GM23338 (cell line): Measurements from ENCODE around the gene TTC17. TPM values are rescaled to one million over a fixed set of nuclear protein-coding genes. Genes with fewer than 3 reads are reported as not detected.

Experiments
- ATAC-seq: fragments of 200-7000 bp; cut with Tn5 transposase; 3 replicates; pipeline ENCODE4 v1.9.1; 2020
- DNase-seq: peaks from one replicate; pipeline ENCODE4 v3.0.0-alpha.2; 2015; ENCODE audit warnings: low spot score
- H2AFZ ChIP-seq: fragments of 200-600 bp; sonication (generic); 2 replicates; pipeline ENCODE4 v1.8.0; 2016; ENCODE audit warnings: antibody characterized with exemption, mild to moderate bottlenecking, moderate library complexity
- H3F3A ChIP-seq: fragments of 200-600 bp; sonication (generic); replicated peaks from 2 replicates; pipeline ENCODE4 v1.8.0; 2017; ENCODE audit warnings: antibody characterized with exemption, mixed run types, low read depth
- H3K27ac ChIP-seq: fragments of 200-600 bp; sonication (generic); 2 replicates; pipeline ENCODE4 v1.6.1; 2016; ENCODE audit warnings: low read depth
- H3K27me3 ChIP-seq: fragments of 200-600 bp; sonication (generic); 2 replicates; pipeline ENCODE4 v1.8.0; 2016; ENCODE audit warnings: mild to moderate bottlenecking, mixed run types, moderate library complexity; ENCODE audit not compliant: insufficient read depth
- H3K36me3 ChIP-seq: fragments of 200-600 bp; sonication (generic); 2 replicates; pipeline ENCODE4 v1.8.0; 2016; ENCODE audit warnings: mild to moderate bottlenecking; ENCODE audit not compliant: insufficient read depth
- H3K4me1 ChIP-seq: fragments of 200-600 bp; sonication (generic); 2 replicates; pipeline ENCODE4 v1.8.0; 2016; ENCODE audit warnings: mild to moderate bottlenecking, moderate library complexity; ENCODE audit not compliant: insufficient read depth
- H3K4me2 ChIP-seq: fragments of 200-600 bp; sonication (generic); 2 replicates; pipeline ENCODE4 v1.7.1; 2017; ENCODE audit warnings: mixed run types
- H3K4me3 ChIP-seq: fragments of 200-600 bp; sonication (generic); 2 replicates; pipeline ENCODE4 v1.6.1; 2016; ENCODE audit warnings: mixed run types
- H3K79me2 ChIP-seq: fragments of 200-600 bp; sonication (generic); replicated peaks from 2 replicates; pipeline ENCODE4 v1.8.0; 2017; ENCODE audit warnings: mild to moderate bottlenecking; ENCODE audit not compliant: insufficient read depth
- H3K9me2 ChIP-seq: fragments of 200-600 bp; sonication (generic); 2 replicates; pipeline ENCODE4 v1.8.0; 2017; ENCODE audit not compliant: insufficient read depth
- H4K20me1 ChIP-seq: fragments of 200-600 bp; sonication (generic); replicated peaks from 2 replicates; pipeline ENCODE4 v1.8.0; 2017; ENCODE audit warnings: mild to moderate bottlenecking; ENCODE audit not compliant: insufficient read depth
- H3K27ac Mint-ChIP-seq: 2 replicates; pipeline ENCODE4 v1.8.0; 2020; ENCODE audit warnings: inconsistent platforms, mild to moderate bottlenecking, moderate library complexity, mixed read lengths
- H3K27me3 Mint-ChIP-seq: 3 replicates; pipeline ENCODE4 v1.8.0; 2022; ENCODE audit warnings: low read depth, mild to moderate bottlenecking, moderate library complexity, mixed read lengths, inconsistent platforms; ENCODE audit not compliant: insufficient read depth, poor library complexity
- H3K36me3 Mint-ChIP-seq: 3 replicates; pipeline ENCODE4 v1.8.0; 2021; ENCODE audit warnings: low read depth, mild to moderate bottlenecking, inconsistent platforms, moderate library complexity, mixed read lengths
- H3K4me1 Mint-ChIP-seq: 3 replicates; pipeline ENCODE4 v1.8.0; 2020; ENCODE audit warnings: mild to moderate bottlenecking, inconsistent platforms, mixed read lengths
- H3K4me3 Mint-ChIP-seq: 3 replicates; pipeline ENCODE4 v1.8.0; 2021; ENCODE audit warnings: moderate library complexity, mild to moderate bottlenecking, inconsistent platforms, mixed read lengths
- H3K9me3 Mint-ChIP-seq: 3 replicates; pipeline ENCODE4 v1.8.0; 2020; ENCODE audit warnings: moderate library complexity, mild to moderate bottlenecking, inconsistent platforms, mixed read lengths
- CREB1 ChIP-seq: fragments of 250-450 bp; sonication (Bioruptor Pico); IDR thresholded peaks from 2 replicates; pipeline ENCODE4 v1.5.0; 2020; ENCODE audit warnings: low read depth, mild to moderate bottlenecking, moderate library complexity
- EZH2 ChIP-seq: fragments of 200-600 bp; sonication (generic); IDR thresholded peaks from one replicate; pipeline ENCODE4 v1.8.0; 2017; ENCODE audit warnings: antibody characterized with exemption, mild to moderate bottlenecking, low read depth; ENCODE audit not compliant: unreplicated experiment
- EZH2phosphoT487 ChIP-seq: fragments of 200-600 bp; sonication (generic); IDR thresholded peaks from one replicate; pipeline ENCODE4 v1.8.1; 2018; ENCODE audit warnings: antibody characterized with exemption; ENCODE audit not compliant: unreplicated experiment
- JUNB ChIP-seq: IDR thresholded peaks from one replicate; pipeline ENCODE4 v1.6.1; 2016; ENCODE audit warnings: antibody characterized with exemption; ENCODE audit not compliant: unreplicated experiment
- NANOG ChIP-seq: IDR thresholded peaks from 2 replicates; pipeline ENCODE4 v1.6.1; 2016; ENCODE audit warnings: antibody characterized with exemption, borderline replicate concordance
- POLR2AphosphoS5 ChIP-seq: IDR thresholded peaks from 2 replicates; pipeline ENCODE4 v1.6.1; 2016; ENCODE audit warnings: antibody characterized with exemption, low read depth
- STAT1 ChIP-seq: IDR thresholded peaks from one replicate; pipeline ENCODE4 v1.6.1; 2016; ENCODE audit warnings: antibody characterized with exemption; ENCODE audit not compliant: unreplicated experiment
- ZNF114 ChIP-seq: fragments of 250-450 bp; sonication (Bioruptor Pico); IDR thresholded peaks from 2 replicates; pipeline ENCODE4 v1.5.0; 2020; ENCODE audit warnings: mild to moderate bottlenecking, moderate library complexity
- ZNF331 ChIP-seq: fragments of 250-450 bp; sonication (Bioruptor Pico); IDR thresholded peaks from 2 replicates; pipeline ENCODE4 v1.5.0; 2020; ENCODE audit warnings: low read depth, mild to moderate bottlenecking, moderate library complexity
- polyA plus RNA-seq: library from polyadenylated mRNA; unstranded; fragments of >200 nt; fragmentation: Nextera tagmentation; extraction: Ambion mirVana; gene quantifications from 2 replicates; pipeline ENCODE4 v1.2.1, GENCODE V29; 2016
- total RNA-seq: library from RNA; depleted of rRNA; stranded (reverse); fragments of >200 nt; shearing (Covaris generic); gene quantifications from 2 replicates; pipeline ENCODE4 v1.2.3, GENCODE V29; 2014
- TF ChIP-seq, protein P1 (sequence below): IDR thresholded peaks from 2 replicates; pipeline ENCODE4 v1.6.1; 2016; ENCODE audit warnings: antibody characterized with exemption
- TF ChIP-seq, protein P2 (sequence below), 2 experiments: fragments of 200-600 bp in 1 of 2; sonication (generic) in 1 of 2; conservative IDR thresholded peaks; 2 replicates each; pipeline versions ENCODE4 v1.5.1 to v1.6.1; 2016 to 2017; ENCODE audit warnings: antibody characterized with exemption in 2 of 2, low read depth in 2 of 2, mild to moderate bottlenecking in 2 of 2, moderate library complexity in 1 of 2
- TF ChIP-seq, protein P3 (sequence below): IDR thresholded peaks from one replicate; pipeline ENCODE4 v1.6.1; 2018; ENCODE audit warnings: antibody characterized with exemption; ENCODE audit not compliant: unreplicated experiment
- TF ChIP-seq, protein P4 (sequence below): fragments of 250-450 bp; sonication (Bioruptor Pico); IDR thresholded peaks from 2 replicates; pipeline ENCODE4 v1.5.0; 2020; ENCODE audit warnings: mild to moderate bottlenecking, moderate library complexity

TTC17 gene
- total and polyA plus RNA-seq, 2 experiments from 2014 or later = 59.3 to 87.9 TPM

DNA sequence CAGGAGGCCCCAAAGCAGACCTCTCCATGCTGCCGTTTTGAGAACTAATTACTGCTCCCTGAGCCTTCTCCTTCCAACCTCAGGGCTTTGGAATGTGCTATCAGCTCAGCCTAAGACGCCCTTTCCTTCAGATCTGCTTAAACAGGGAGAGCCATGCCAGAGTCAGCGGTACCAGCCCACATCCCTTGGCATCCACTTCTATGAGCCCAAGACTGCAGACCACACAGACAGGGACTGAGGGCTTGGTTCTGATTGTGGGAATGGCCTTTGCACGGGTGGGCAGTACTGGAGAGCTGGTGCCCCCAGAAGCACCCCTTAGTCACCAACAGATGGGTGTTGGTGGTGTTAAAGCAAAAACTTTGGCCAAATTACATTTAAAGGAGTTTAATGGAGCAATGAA lies 146.5 kb downstream of the TTC17 start:
- no peaks in the 10 kb centered on the region for H3K27me3 ChIP-seq
- H3K27ac Mint-ChIP-seq = no peak overlapping the region
- no peaks in the 10 kb centered on the region for H3K9me2 ChIP-seq
- no peaks in the 10 kb centered on the region for H3K79me2 ChIP-seq
- ATAC-seq (no peak), DNase-seq (no peak)
- no peak overlapping the region for H2AFZ ChIP-seq
- no peaks in the 10 kb centered on the region for H3K4me1 ChIP-seq
- H3K4me1 Mint-ChIP-seq = peaks cover 9% of the 10 kb centered on the region
- H3K9me3 Mint-ChIP-seq = peaks cover 6% of the 10 kb centered on the region; the same call in 1 of the 3 replicates
- H3K4me3 Mint-ChIP-seq = no peak overlapping the region
- H3K27ac ChIP-seq = no peak overlapping the region
- H3K36me3 Mint-ChIP-seq = no peaks in the 10 kb centered on the region
- TF ChIP-seq, protein P1, sequence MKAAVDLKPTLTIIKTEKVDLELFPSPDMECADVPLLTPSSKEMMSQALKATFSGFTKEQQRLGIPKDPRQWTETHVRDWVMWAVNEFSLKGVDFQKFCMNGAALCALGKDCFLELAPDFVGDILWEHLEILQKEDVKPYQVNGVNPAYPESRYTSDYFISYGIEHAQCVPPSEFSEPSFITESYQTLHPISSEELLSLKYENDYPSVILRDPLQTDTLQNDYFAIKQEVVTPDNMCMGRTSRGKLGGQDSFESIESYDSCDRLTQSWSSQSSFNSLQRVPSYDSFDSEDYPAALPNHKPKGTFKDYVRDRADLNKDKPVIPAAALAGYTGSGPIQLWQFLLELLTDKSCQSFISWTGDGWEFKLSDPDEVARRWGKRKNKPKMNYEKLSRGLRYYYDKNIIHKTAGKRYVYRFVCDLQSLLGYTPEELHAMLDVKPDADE = no peak
- TF ChIP-seq EZH2 (no peak), POLR2AphosphoS5 (no peak), EZH2phosphoT487 (no peak), ZNF331 (CRISPR knock-in tag) (no peak), NANOG (no peak), ZNF114 (CRISPR knock-in tag) (no peak), CREB1 (CRISPR knock-in tag) (no peak), JUNB (no peak), STAT1 (no peak)
- TF ChIP-seq, protein P2, sequence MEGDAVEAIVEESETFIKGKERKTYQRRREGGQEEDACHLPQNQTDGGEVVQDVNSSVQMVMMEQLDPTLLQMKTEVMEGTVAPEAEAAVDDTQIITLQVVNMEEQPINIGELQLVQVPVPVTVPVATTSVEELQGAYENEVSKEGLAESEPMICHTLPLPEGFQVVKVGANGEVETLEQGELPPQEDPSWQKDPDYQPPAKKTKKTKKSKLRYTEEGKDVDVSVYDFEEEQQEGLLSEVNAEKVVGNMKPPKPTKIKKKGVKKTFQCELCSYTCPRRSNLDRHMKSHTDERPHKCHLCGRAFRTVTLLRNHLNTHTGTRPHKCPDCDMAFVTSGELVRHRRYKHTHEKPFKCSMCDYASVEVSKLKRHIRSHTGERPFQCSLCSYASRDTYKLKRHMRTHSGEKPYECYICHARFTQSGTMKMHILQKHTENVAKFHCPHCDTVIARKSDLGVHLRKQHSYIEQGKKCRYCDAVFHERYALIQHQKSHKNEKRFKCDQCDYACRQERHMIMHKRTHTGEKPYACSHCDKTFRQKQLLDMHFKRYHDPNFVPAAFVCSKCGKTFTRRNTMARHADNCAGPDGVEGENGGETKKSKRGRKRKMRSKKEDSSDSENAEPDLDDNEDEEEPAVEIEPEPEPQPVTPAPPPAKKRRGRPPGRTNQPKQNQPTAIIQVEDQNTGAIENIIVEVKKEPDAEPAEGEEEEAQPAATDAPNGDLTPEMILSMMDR (conservative IDR thresholded peaks at IDR 0.05; ENCODE audit: low read depth in 2 of 2) = no peak
- TF ChIP-seq, protein P3, sequence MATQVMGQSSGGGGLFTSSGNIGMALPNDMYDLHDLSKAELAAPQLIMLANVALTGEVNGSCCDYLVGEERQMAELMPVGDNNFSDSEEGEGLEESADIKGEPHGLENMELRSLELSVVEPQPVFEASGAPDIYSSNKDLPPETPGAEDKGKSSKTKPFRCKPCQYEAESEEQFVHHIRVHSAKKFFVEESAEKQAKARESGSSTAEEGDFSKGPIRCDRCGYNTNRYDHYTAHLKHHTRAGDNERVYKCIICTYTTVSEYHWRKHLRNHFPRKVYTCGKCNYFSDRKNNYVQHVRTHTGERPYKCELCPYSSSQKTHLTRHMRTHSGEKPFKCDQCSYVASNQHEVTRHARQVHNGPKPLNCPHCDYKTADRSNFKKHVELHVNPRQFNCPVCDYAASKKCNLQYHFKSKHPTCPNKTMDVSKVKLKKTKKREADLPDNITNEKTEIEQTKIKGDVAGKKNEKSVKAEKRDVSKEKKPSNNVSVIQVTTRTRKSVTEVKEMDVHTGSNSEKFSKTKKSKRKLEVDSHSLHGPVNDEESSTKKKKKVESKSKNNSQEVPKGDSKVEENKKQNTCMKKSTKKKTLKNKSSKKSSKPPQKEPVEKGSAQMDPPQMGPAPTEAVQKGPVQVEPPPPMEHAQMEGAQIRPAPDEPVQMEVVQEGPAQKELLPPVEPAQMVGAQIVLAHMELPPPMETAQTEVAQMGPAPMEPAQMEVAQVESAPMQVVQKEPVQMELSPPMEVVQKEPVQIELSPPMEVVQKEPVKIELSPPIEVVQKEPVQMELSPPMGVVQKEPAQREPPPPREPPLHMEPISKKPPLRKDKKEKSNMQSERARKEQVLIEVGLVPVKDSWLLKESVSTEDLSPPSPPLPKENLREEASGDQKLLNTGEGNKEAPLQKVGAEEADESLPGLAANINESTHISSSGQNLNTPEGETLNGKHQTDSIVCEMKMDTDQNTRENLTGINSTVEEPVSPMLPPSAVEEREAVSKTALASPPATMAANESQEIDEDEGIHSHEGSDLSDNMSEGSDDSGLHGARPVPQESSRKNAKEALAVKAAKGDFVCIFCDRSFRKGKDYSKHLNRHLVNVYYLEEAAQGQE = no peak
- TF ChIP-seq, protein P4, sequence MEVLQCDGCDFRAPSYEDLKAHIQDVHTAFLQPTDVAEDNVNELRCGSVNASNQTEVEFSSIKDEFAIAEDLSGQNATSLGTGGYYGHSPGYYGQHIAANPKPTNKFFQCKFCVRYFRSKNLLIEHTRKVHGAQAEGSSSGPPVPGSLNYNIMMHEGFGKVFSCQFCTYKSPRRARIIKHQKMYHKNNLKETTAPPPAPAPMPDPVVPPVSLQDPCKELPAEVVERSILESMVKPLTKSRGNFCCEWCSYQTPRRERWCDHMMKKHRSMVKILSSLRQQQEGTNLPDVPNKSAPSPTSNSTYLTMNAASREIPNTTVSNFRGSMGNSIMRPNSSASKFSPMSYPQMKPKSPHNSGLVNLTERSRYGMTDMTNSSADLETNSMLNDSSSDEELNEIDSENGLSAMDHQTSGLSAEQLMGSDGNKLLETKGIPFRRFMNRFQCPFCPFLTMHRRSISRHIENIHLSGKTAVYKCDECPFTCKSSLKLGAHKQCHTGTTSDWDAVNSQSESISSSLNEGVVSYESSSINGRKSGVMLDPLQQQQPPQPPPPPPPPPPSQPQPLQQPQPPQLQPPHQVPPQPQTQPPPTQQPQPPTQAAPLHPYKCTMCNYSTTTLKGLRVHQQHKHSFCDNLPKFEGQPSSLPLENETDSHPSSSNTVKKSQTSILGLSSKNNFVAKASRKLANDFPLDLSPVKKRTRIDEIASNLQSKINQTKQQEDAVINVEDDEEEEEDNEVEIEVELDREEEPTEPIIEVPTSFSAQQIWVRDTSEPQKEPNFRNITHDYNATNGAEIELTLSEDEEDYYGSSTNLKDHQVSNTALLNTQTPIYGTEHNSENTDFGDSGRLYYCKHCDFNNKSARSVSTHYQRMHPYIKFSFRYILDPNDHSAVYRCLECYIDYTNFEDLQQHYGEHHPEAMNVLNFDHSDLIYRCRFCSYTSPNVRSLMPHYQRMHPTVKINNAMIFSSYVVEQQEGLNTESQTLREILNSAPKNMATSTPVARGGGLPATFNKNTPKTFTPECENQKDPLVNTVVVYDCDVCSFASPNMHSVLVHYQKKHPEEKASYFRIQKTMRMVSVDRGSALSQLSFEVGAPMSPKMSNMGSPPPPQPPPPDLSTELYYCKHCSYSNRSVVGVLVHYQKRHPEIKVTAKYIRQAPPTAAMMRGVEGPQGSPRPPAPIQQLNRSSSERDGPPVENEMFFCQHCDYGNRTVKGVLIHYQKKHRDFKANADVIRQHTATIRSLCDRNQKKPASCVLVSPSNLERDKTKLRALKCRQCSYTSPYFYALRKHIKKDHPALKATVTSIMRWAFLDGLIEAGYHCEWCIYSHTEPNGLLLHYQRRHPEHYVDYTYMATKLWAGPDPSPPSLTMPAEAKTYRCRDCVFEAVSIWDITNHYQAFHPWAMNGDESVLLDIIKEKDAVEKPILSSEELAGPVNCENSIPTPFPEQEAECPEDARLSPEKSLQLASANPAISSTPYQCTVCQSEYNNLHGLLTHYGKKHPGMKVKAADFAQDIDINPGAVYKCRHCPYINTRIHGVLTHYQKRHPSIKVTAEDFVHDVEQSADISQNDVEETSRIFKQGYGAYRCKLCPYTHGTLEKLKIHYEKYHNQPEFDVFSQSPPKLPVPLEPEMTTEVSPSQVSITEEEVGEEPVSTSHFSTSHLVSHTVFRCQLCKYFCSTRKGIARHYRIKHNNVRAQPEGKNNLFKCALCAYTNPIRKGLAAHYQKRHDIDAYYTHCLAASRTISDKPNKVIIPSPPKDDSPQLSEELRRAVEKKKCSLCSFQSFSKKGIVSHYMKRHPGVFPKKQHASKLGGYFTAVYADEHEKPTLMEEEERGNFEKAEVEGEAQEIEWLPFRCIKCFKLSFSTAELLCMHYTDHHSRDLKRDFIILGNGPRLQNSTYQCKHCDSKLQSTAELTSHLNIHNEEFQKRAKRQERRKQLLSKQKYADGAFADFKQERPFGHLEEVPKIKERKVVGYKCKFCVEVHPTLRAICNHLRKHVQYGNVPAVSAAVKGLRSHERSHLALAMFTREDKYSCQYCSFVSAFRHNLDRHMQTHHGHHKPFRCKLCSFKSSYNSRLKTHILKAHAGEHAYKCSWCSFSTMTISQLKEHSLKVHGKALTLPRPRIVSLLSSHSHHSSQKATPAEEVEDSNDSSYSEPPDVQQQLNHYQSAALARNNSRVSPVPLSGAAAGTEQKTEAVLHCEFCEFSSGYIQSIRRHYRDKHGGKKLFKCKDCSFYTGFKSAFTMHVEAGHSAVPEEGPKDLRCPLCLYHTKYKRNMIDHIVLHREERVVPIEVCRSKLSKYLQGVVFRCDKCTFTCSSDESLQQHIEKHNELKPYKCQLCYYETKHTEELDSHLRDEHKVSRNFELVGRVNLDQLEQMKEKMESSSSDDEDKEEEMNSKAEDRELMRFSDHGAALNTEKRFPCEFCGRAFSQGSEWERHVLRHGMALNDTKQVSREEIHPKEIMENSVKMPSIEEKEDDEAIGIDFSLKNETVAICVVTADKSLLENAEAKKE (CRISPR knock-in tag) = no peak
- no peak overlapping the region for H3K4me3 ChIP-seq
- no peaks in the 10 kb centered on the region for H4K20me1 ChIP-seq
- no peak overlapping the region for H3K4me2 ChIP-seq
- H3F3A ChIP-seq = no peaks in the 10 kb centered on the region
- H3K36me3 ChIP-seq = no peaks in the 10 kb centered on the region; the same call in 1 of the 2 replicates
- peaks cover 10% of the 10 kb centered on the region for H3K27me3 Mint-ChIP-seq
